Neural crest cell (in vitro differentiated cells): ENCODE data around the gene HS3ST2. TPM values are rescaled to one million over a fixed set of nuclear protein-coding genes. Genes with fewer than 3 reads are reported as not detected.
"Not testable (repeated sequence)": the region's sequence is repeated elsewhere in the genome, so short reads cannot be mapped to it uniquely, and the experiment has no call there.

Experiments used
- DNase-seq: peaks from one replicate; pipeline ENCODE4 v3.0.0; 2021; ENCODE audit warnings: low read depth, mixed read lengths, low spot score
- H3K27ac Mint-ChIP-seq: one replicate; pipeline ENCODE4 v1.8.0; 2021; ENCODE audit warnings: mild to moderate bottlenecking, mixed read lengths; ENCODE audit not compliant: unreplicated experiment
- H3K27me3 Mint-ChIP-seq: 2 replicates; pipeline ENCODE4 v1.8.0; 2021; ENCODE audit warnings: low read depth, mild to moderate bottlenecking, mixed read lengths
- H3K36me3 Mint-ChIP-seq: 2 replicates; pipeline ENCODE4 v1.8.0; 2021; ENCODE audit warnings: low read depth, mild to moderate bottlenecking, mixed read lengths
- H3K4me1 Mint-ChIP-seq: 2 replicates; pipeline ENCODE4 v1.8.0; 2021; ENCODE audit warnings: mixed read lengths
- H3K4me3 Mint-ChIP-seq: one replicate; pipeline ENCODE4 v1.8.0; 2021; ENCODE audit warnings: mild to moderate bottlenecking, mixed read lengths
- H3K9me3 Mint-ChIP-seq: 2 replicates; pipeline ENCODE4 v1.8.0; 2021; ENCODE audit warnings: mixed read lengths
- CTCF ChIP-seq: fragments of 200-600 bp; sonication (generic); conservative IDR thresholded peaks from 2 replicates; pipeline ENCODE4 v1.5.0; 2021; ENCODE audit warnings: antibody characterized with exemption, mild to moderate bottlenecking
- total RNA-seq: library from RNA; stranded (reverse); gene quantifications from 2 replicates; pipeline ENCODE4 v1.2.1, GENCODE V29; 2021

Gene HS3ST2
- total RNA-seq, 1 donor from 2014 or later = not detected

- Mint-ChIP-seq H3K4me1 (no peaks in the 10 kb centered on the region), H3K27ac (no peak overlapping the region), H3K9me3 (no peaks in the 10 kb centered on the region), H3K4me3 (no peak overlapping the region), H3K27me3 (peaks cover 51% of the 10 kb centered on the region), H3K36me3 (no peaks in the 10 kb centered on the region)
- no peak for TF ChIP-seq CTCF
- DNase-seq = no peak
Observed at GRCh38 chr16:22932032-22932771, 118.2 kb downstream of the HS3ST2 start.

- H3K4me3 Mint-ChIP-seq = no peak overlapping the region
- H3K36me3 Mint-ChIP-seq = no peaks in the 10 kb centered on the region
- TF ChIP-seq CTCF = no peak
- no peak for DNase-seq
- no peaks in the 10 kb centered on the region for H3K4me1 Mint-ChIP-seq
- H3K27ac Mint-ChIP-seq = no peak overlapping the region
- peaks cover 46% of the 10 kb centered on the region for H3K27me3 Mint-ChIP-seq
- no peaks in the 10 kb centered on the region for H3K9me3 Mint-ChIP-seq
Observed at GRCh38 chr16:22933173-22933572, 119.2 kb downstream of the HS3ST2 start.

GRCh38 chr16:22934786-22935185 lies 120.8 kb downstream of the HS3ST2 start:
- H3K27me3 Mint-ChIP-seq = peaks cover 48% of the 10 kb centered on the region
- H3K36me3 Mint-ChIP-seq = no peaks in the 10 kb centered on the region
- peaks cover 2% of the 10 kb centered on the region for H3K9me3 Mint-ChIP-seq
- H3K4me1 Mint-ChIP-seq = no peaks in the 10 kb centered on the region
- H3K4me3 Mint-ChIP-seq = no peak overlapping the region
- no peak for TF ChIP-seq CTCF
- H3K27ac Mint-ChIP-seq = no peak overlapping the region
- DNase-seq = no peak

GRCh38 chr16:22937169-22937568 lies 123.2 kb downstream of the HS3ST2 start:
- DNase-seq = no peak
- Mint-ChIP-seq H3K4me3 (no peak overlapping the region), H3K27ac (no peak overlapping the region), H3K4me1 (no peaks in the 10 kb centered on the region), H3K27me3 (peaks cover 50% of the 10 kb centered on the region), H3K36me3 (no peaks in the 10 kb centered on the region), H3K9me3 (peaks cover 2% of the 10 kb centered on the region)
- TF ChIP-seq CTCF = no peak

GRCh38 chr16:22938647-22939046 lies 124.7 kb downstream of the HS3ST2 start:
- no peak for TF ChIP-seq CTCF
- Mint-ChIP-seq H3K27ac (no peak overlapping the region), H3K4me1 (no peaks in the 10 kb centered on the region)

GRCh38 chr16:22939744-22940363 lies 125.9 kb downstream of the HS3ST2 start:
- not testable (repeated sequence) for H3K9me3 Mint-ChIP-seq, H3K27ac Mint-ChIP-seq, H3K4me3 Mint-ChIP-seq, H3K36me3 Mint-ChIP-seq, H3K4me1 Mint-ChIP-seq, DNase-seq
- H3K27me3 Mint-ChIP-seq = peaks cover 47% of the 10 kb centered on the region

More at GRCh38 chr16:22938647-22939046, 124.7 kb downstream of the HS3ST2 start:
- Mint-ChIP-seq H3K36me3 (no peaks in the 10 kb centered on the region), H3K4me3 (no peak overlapping the region), H3K9me3 (peaks cover 2% of the 10 kb centered on the region), H3K27me3 (peaks cover 48% of the 10 kb centered on the region)
- no peak for DNase-seq
